ENCODE measurements around the gene CCDC47.
A peak's percentile ranks its signal among the peaks of the same experiment; 100 is the strongest.
"Not testable (repeated sequence)": the region's sequence is repeated elsewhere in the genome, so short reads cannot be mapped to it uniquely, and the experiment has no call there.

Gene CCDC47

GRCh38 chr17:63773272-63774140 lies at the start of gene CCDC47:
CCDC47 (minus strand) TSS chr17:63773597; CDS start chr17:63766175, 7,422 bp downstream.
- peak; percentile 100 for DNase-seq

- no peak for DNase-seq
These were observed 49.1 kb upstream of the CCDC47 start for GRCh38 chr17:63822537-63822936.

GRCh38 chr17:63821804-63822203 lies 48.4 kb upstream of the CCDC47 start:
- DNase-seq: no peak

GRCh38 chr17:63820963-63821561 lies 47.7 kb upstream of the CCDC47 start:
- DNase-seq: no peak

GRCh38 chr17:63819585-63820537 lies 46.5 kb upstream of the CCDC47 start:
- DNase-seq: no peak

GRCh38 chr17:63819131-63819530 lies 45.7 kb upstream of the CCDC47 start:
- DNase-seq: no peak

GRCh38 chr17:63817736-63818385 lies 44.5 kb upstream of the CCDC47 start:
- no peak for DNase-seq

GRCh38 chr17:63816669-63817068 lies 43.3 kb upstream of the CCDC47 start:
- no peak for DNase-seq

- no peak for DNase-seq
These were observed 42.7 kb upstream of the CCDC47 start for GRCh38 chr17:63816123-63816522.

- no peak for DNase-seq
These were observed 36.6 kb upstream of the CCDC47 start for GRCh38 chr17:63809970-63810369.

GRCh38 chr17:63805591-63805990 lies 32.2 kb upstream of the CCDC47 start:
- DNase-seq: no peak

- DNase-seq: no peak
These were observed 30.9 kb upstream of the CCDC47 start for GRCh38 chr17:63804328-63804727.

- DNase-seq: no peak
These were observed 27.4 kb upstream of the CCDC47 start for GRCh38 chr17:63800783-63801182.

- DNase-seq: no peak
These were observed 25.2 kb upstream of the CCDC47 start for GRCh38 chr17:63798572-63799106.

GRCh38 chr17:63796375-63796774 lies 23.0 kb upstream of the CCDC47 start:
- DNase-seq: not testable (repeated sequence)

- DNase-seq: no peak
These were observed 18.8 kb upstream of the CCDC47 start for GRCh38 chr17:63792055-63792729.

GRCh38 chr17:63790057-63790456 lies 16.7 kb upstream of the CCDC47 start:
- no peak for DNase-seq

GRCh38 chr17:63786971-63787711 lies 13.7 kb upstream of the CCDC47 start:
- peak; percentile 25 for DNase-seq

- no peak for DNase-seq
These were observed 12.7 kb upstream of the CCDC47 start for GRCh38 chr17:63786117-63786516.

GRCh38 chr17:63785556-63785955 lies 12.2 kb upstream of the CCDC47 start:
- DNase-seq: no peak

GRCh38 chr17:63783522-63783921 lies 10.1 kb upstream of the CCDC47 start:
- no peak for DNase-seq
